ENCODE results near the gene FAAP24.
"Not testable (repeated sequence)": the region's sequence is repeated elsewhere in the genome, so short reads cannot be mapped to it uniquely, and the experiment has no call there.

DNA sequence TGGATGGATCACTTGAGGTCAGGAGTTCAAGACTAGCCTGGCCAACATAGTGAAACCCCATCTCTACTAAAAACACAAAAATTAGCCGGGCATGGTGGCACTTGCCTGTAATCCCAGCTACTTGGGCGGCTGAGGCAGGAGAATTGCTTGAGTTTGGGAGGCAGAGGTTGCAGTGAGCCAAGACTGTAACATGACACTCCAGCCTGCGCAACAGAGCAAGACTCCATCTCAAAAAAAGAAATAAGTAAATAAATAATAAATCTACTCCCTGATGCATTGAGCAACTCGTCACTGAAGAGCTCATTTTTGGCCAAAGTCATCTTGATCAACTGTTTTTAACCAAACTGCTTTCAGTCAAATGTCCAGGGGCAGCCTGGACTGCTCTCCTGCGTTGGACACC, 30.8 kb upstream of the FAAP24 start:
- TF ChIP-seq, protein P1, sequence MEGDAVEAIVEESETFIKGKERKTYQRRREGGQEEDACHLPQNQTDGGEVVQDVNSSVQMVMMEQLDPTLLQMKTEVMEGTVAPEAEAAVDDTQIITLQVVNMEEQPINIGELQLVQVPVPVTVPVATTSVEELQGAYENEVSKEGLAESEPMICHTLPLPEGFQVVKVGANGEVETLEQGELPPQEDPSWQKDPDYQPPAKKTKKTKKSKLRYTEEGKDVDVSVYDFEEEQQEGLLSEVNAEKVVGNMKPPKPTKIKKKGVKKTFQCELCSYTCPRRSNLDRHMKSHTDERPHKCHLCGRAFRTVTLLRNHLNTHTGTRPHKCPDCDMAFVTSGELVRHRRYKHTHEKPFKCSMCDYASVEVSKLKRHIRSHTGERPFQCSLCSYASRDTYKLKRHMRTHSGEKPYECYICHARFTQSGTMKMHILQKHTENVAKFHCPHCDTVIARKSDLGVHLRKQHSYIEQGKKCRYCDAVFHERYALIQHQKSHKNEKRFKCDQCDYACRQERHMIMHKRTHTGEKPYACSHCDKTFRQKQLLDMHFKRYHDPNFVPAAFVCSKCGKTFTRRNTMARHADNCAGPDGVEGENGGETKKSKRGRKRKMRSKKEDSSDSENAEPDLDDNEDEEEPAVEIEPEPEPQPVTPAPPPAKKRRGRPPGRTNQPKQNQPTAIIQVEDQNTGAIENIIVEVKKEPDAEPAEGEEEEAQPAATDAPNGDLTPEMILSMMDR (IDR thresholded peaks at IDR 0.05) = not testable (repeated sequence)
- not testable (repeated sequence) for TF ChIP-seq POLR2A (IDR thresholded peaks at IDR 0.05)
- TF ChIP-seq POLR2AphosphoS5 (IDR thresholded peaks at IDR 0.05) = peak; percentile 53
